Astrocyte (in vitro differentiated cells and primary cell): ENCODE results near the gene SLC26A2. TPM values are rescaled to one million over a fixed set of nuclear protein-coding genes. Genes with fewer than 3 reads are reported as not detected.

ENCODE experiments used
- DNase-seq: peaks from one replicate; pipeline ENCODE4 v3.0.0-alpha.2; 2010; ENCODE audit warnings: low read depth
- FAIRE-seq: peaks from 2 replicates; lab custom pipeline; 2011; peaks lifted over from hg19 to GRCh38; lab: Jason Lieb, UNC
- H2AFZ ChIP-seq: 2 replicates; pipeline ENCODE4 v1.6.0; 2012; ENCODE audit warnings: low read depth, low read length, inconsistent platforms
- H3K27ac ChIP-seq: 2 replicates; pipeline ENCODE4 v1.5.1; 2011; ENCODE audit warnings: low read depth, low read length, inconsistent platforms
- H3K27me3 ChIP-seq: 2 replicates; pipeline ENCODE4 v1.6.0; 2011; ENCODE audit warnings: low read length, inconsistent platforms; ENCODE audit not compliant: insufficient read depth
- H3K36me3 ChIP-seq: 2 replicates; pipeline ENCODE4 v1.5.1; 2011; ENCODE audit warnings: low read length, inconsistent platforms; ENCODE audit not compliant: insufficient read depth
- H3K4me1 ChIP-seq: 2 replicates; pipeline ENCODE4 v1.5.1; 2011; ENCODE audit warnings: low read length, inconsistent platforms; ENCODE audit not compliant: insufficient read depth
- H3K4me2 ChIP-seq: 2 replicates; pipeline ENCODE4 v1.6.0; 2012; ENCODE audit warnings: low read length, inconsistent platforms
- H3K4me3 ChIP-seq: 2 replicates; pipeline ENCODE4 v1.5.1; 2011; ENCODE audit warnings: low read depth, mild to moderate bottlenecking, low read length, inconsistent platforms; ENCODE audit not compliant: insufficient read depth
- H3K79me2 ChIP-seq: 2 replicates; pipeline ENCODE4 v1.6.0; 2012; ENCODE audit warnings: mild to moderate bottlenecking, low read length, inconsistent platforms; ENCODE audit not compliant: insufficient read depth
- H3K9ac ChIP-seq: 2 replicates; pipeline ENCODE4 v1.6.0; 2012; ENCODE audit warnings: mild to moderate bottlenecking, low read length, inconsistent platforms
- H3K9me3 ChIP-seq: 2 replicates; pipeline ENCODE4 v1.5.1; 2012; ENCODE audit warnings: low read depth, mild to moderate bottlenecking, low read length, inconsistent platforms; ENCODE audit not compliant: insufficient read depth
- H4K20me1 ChIP-seq: 2 replicates; pipeline ENCODE4 v1.6.0; 2012; ENCODE audit warnings: low read length, inconsistent platforms; ENCODE audit not compliant: insufficient read depth
- H3K27ac Mint-ChIP-seq: one replicate; pipeline ENCODE4 v1.8.0; 2021; ENCODE audit warnings: mild to moderate bottlenecking, mixed read lengths; ENCODE audit not compliant: unreplicated experiment
- H3K27me3 Mint-ChIP-seq: one replicate; pipeline ENCODE4 v1.8.0; 2021; ENCODE audit warnings: low read depth, mixed read lengths; ENCODE audit not compliant: unreplicated experiment
- H3K36me3 Mint-ChIP-seq: one replicate; pipeline ENCODE4 v1.8.0; 2021; ENCODE audit warnings: low read depth, mixed read lengths; ENCODE audit not compliant: unreplicated experiment
- H3K4me1 Mint-ChIP-seq: one replicate; pipeline ENCODE4 v1.8.0; 2021; ENCODE audit warnings: low read depth, mixed read lengths; ENCODE audit not compliant: unreplicated experiment
- H3K4me3 Mint-ChIP-seq: one replicate; pipeline ENCODE4 v1.8.0; 2021; ENCODE audit warnings: mild to moderate bottlenecking, moderate library complexity, mixed read lengths; ENCODE audit not compliant: unreplicated experiment
- H3K9me3 Mint-ChIP-seq: one replicate; pipeline ENCODE4 v1.8.0; 2021; ENCODE audit warnings: mild to moderate bottlenecking, mixed read lengths; ENCODE audit not compliant: unreplicated experiment
- EZH2 ChIP-seq: IDR thresholded peaks from 2 replicates; pipeline ENCODE4 v1.6.1; 2012; ENCODE audit warnings: mild to moderate bottlenecking, low read length, inconsistent platforms; ENCODE audit not compliant: insufficient read depth
- total RNA-seq: library from RNA; stranded (reverse); gene quantifications from 2 replicates; pipeline ENCODE4 v1.2.1, GENCODE V29; 2021
- TF ChIP-seq, protein P1 (sequence below): IDR thresholded peaks from 2 replicates; pipeline ENCODE4 v1.5.1; 2011; ENCODE audit warnings: low read depth, mild to moderate bottlenecking, inconsistent platforms, low read length, moderate library complexity; ENCODE audit not compliant: insufficient read depth

SLC26A2 gene
- total RNA-seq, 1 donor from 2014 or later, result 19.8 TPM

DNA sequence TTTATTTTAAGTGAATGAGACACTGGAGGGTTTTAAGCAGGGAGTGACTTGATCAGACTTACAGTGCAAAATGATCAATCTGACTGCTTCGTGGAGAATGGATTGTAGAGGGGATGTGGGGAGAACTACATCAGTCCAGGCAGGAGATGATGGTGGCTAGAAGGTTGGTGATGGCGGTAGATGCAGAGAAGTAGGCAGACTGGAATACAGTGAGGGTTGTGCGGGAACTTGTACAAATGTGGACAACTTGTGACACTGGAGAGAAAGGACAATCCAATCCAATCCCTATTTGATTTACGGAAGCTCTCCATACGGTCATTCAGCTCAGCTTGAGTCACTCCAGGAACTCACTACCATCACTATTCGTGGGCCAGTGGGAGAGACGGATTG lies 39.3 kb downstream of the SLC26A2 start:
- peaks cover 20% of the 10 kb centered on the region for H3K4me1 ChIP-seq
- H3K9me3 ChIP-seq, result no peaks in the 10 kb centered on the region
- H3K9me3 Mint-ChIP-seq, result no peaks in the 10 kb centered on the region
- peak overlapping the region; percentile 97 for H3K4me2 ChIP-seq
- FAIRE-seq (no peak), DNase-seq (no peak)
- H4K20me1 ChIP-seq, result peaks cover 36% of the 10 kb centered on the region
- H3K36me3 ChIP-seq, result peaks cover 10% of the 10 kb centered on the region
- H3K27me3 ChIP-seq, result no peaks in the 10 kb centered on the region
- TF ChIP-seq, protein P1, sequence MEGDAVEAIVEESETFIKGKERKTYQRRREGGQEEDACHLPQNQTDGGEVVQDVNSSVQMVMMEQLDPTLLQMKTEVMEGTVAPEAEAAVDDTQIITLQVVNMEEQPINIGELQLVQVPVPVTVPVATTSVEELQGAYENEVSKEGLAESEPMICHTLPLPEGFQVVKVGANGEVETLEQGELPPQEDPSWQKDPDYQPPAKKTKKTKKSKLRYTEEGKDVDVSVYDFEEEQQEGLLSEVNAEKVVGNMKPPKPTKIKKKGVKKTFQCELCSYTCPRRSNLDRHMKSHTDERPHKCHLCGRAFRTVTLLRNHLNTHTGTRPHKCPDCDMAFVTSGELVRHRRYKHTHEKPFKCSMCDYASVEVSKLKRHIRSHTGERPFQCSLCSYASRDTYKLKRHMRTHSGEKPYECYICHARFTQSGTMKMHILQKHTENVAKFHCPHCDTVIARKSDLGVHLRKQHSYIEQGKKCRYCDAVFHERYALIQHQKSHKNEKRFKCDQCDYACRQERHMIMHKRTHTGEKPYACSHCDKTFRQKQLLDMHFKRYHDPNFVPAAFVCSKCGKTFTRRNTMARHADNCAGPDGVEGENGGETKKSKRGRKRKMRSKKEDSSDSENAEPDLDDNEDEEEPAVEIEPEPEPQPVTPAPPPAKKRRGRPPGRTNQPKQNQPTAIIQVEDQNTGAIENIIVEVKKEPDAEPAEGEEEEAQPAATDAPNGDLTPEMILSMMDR, result no peak
- no peak for TF ChIP-seq EZH2
- peak overlapping the region; percentile 91 for H3K27ac ChIP-seq
- H3K27me3 Mint-ChIP-seq, result no peaks in the 10 kb centered on the region
- peak overlapping the region; percentile 86 for H3K27ac Mint-ChIP-seq
- H3K9ac ChIP-seq, result peak overlapping the region; percentile 93
- peak overlapping the region; percentile 91 for H3K4me3 Mint-ChIP-seq
- H3K4me1 Mint-ChIP-seq, result peaks cover 10% of the 10 kb centered on the region
- peak overlapping the region; percentile 86 for H3K4me3 ChIP-seq
- H2AFZ ChIP-seq, result peak overlapping the region; percentile 91
- peaks cover 57% of the 10 kb centered on the region for H3K79me2 ChIP-seq
- H3K36me3 Mint-ChIP-seq, result peaks cover 12% of the 10 kb centered on the region

DNA sequence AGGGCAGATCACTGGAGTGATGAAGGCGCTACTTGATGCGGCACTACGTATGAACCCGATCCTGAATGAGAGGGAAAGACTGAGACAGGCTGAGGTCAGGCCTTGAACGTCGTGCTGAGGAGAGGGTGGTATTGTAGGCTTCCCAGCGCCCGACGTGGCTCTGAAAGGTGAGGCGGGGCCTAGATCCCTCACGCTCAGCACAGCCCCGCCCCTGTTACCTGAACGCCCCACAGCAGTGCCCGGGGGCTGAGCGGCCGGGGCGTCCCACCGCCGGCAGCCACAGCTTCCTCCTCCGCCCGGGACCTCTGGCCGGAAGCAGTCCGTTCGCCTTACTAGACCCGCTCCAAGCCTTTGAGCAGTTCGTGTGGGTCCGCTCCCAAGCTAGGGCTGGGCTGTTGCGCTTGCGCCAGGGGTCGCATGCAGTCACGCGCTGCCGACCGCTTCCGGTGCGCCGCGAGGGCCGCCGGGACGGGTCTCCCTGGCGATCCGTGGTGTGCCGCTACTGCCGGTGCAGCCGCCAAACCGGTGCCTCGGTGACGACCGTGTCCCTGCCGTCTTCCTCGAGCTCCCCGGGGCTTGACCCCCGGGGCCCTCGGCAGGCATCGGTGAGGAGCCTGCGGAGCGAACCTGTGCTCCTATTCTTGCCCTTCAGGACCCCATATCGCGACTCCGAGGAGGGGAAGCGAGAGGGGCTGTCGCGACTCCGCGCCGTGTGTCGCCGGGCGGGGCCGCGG lies 39.9 kb downstream of the SLC26A2 start, which contains the start of the genes HMGXB3 and TIGD6:
TSS of gene HMGXB3 (plus strand) at position 484 of the 734 bp plus-strand sequence. CDS start 4,114 bp downstream, outside the sequence.
TSS of gene TIGD6 (minus strand) at position 399 of the 734 bp plus-strand sequence. CDS start 4,306 bp downstream, outside the sequence.
- Histone ChIP-seq H3K79me2 (peaks cover 61% of the 10 kb centered on the region), H3K27ac (peak within 1 kb of the TSS; percentile 91), H3K36me3 (peaks cover 10% of the 10 kb centered on the region), H4K20me1 (peaks cover 36% of the 10 kb centered on the region), H3K9ac (peak within 1 kb of the TSS; percentile 93), H3K4me3 (peak within 1 kb of the TSS; percentile 86), H3K4me2 (peak within 1 kb of the TSS; percentile 97), H3K4me1 (peaks cover 20% of the 10 kb centered on the region), H2AFZ (peak within 1 kb of the TSS; percentile 91), H3K9me3 (no peaks in the 10 kb centered on the region), H3K27me3 (no peaks in the 10 kb centered on the region)
- H3K27me3 Mint-ChIP-seq, result no peaks in the 10 kb centered on the region
- FAIRE-seq (no peak), DNase-seq (peak; percentile 92)
- H3K4me3 Mint-ChIP-seq, result peak within 1 kb of the TSS; percentile 91
- H3K9me3 Mint-ChIP-seq, result no peaks in the 10 kb centered on the region
- no peak for TF ChIP-seq EZH2
- TF ChIP-seq, protein P1, result no peak
- peaks cover 8% of the 10 kb centered on the region for H3K4me1 Mint-ChIP-seq
- H3K27ac Mint-ChIP-seq, result peak within 1 kb of the TSS; percentile 90
- H3K36me3 Mint-ChIP-seq, result peaks cover 13% of the 10 kb centered on the region
